GM13976 (cell line): ENCODE results near the gene PYGB.

ENCODE experiments used
- DNase-seq: peaks from one replicate; pipeline ENCODE4 v3.0.0; 2012; ENCODE audit warnings: low spot score
- CTCF ChIP-seq: IDR thresholded peaks from 2 replicates; pipeline ENCODE4 v1.5.1; 2012; ENCODE audit warnings: borderline replicate concordance, mild to moderate bottlenecking; ENCODE audit not compliant: insufficient read depth; ENCODE audit errors: extremely low read depth, missing control alignments, control extremely low read depth
- in situ Hi-C: fragments of 300-500 bp; cut with MboI; formaldehyde crosslinking; loops from one replicate; pipeline ENCODE4 v1.12.0; 2022; ENCODE audit warnings: low sequenced_read_pairs, mixed read lengths, inconsistent platforms; ENCODE audit not compliant: unreplicated experiment

The PYGB gene

GRCh38 chr20:25214819-25215218, 33.1 kb upstream of the PYGB start:
- DNase-seq: no peak
- TF ChIP-seq CTCF: no peak
- in situ Hi-C loops: no loop called here

- TF ChIP-seq CTCF: no peak
- in situ Hi-C loops: no loop called here
- no peak for DNase-seq
Measured at GRCh38 chr20:25215521-25215920, 32.4 kb upstream of the PYGB start.

DNA sequence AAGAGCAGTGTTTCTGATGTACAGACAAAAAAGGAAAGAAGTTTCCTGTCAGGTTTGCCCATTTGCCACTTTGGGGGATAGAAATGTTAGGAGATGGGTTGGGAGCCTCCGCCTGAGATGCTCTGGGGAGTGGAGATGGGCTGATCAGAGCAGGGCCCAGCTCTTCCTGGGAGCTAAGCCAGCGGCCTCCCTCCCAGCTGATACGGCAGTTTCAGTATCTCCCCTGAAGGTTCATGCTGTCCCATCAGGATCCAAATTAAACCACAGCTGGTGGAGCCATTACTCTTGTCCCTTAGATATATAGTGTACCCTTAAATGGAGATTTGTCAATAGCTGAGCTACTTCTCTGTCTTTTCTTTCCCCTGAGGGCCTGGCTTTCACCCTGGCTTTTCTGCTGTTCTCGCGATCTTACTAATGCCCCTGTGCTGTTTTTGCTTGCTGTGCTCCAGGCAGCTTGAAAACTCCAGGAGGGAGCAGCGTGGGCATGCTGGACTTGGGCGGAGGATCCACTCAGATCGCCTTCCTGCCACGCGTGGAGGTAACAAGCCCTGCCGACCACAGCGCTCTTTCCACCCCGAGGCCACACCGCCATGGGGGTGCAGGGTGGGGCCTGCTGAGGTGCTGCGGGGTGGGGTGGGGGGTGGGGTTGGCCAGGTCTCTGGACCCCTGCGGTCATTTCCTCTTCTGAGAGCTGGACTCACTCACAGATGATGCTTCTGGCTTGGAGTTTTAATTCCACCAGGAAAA, 31.5 kb upstream of the PYGB start:
- in situ Hi-C loops: no loop called here
- no peak for DNase-seq
- no peak for TF ChIP-seq CTCF

DNA sequence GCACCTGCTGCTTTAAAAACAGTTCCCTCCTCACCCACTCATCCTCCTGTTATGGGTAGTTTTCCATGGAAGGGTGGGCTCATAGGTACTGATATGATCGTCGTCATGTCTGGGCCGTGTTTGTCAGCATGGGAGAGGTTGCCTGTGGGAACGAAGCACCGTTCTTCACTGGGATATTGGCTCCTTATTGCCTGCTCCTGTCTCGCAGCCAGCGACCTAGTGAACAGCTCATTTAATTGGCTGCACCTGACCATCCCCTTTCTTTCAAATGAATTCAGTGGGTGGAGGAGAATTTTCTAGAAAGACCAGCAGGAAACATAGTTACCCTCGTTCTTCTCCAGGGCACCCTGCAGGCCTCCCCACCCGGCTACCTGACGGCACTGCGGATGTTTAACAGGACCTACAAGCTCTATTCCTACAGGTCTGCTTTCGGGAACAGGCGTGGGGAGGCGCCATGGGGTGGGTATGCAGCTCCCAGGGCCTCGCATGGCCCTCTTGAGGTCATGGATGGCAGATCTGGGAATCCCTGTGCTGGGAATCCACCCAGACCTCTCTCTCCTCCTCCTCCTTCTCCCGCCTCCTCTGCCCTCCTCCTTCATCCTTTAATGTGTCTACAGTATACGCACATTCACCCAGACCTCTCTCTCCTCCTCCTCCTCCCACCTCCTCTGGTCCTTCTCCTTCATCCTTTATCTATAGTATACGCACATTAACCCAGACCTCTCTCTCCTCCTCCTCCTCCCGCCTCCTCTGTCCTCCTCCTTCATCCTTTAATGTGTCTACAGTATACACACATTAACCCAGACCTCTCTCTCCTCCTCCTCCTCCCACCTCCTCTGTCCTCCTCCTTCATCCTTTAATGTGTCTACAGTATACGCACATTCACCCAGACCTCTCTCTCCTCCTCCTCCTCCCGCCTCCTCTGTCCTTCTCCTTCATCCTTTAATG, 30.4 kb upstream of the PYGB start:
- in situ Hi-C loops: no loop called here
- no peak for TF ChIP-seq CTCF
- no peak for DNase-seq

GRCh38 chr20:25218109-25218486, 29.8 kb upstream of the PYGB start:
- DNase-seq: no peak
- in situ Hi-C loops: no loop called here
- no peak for TF ChIP-seq CTCF

- in situ Hi-C loops: no loop called here
- no peak for DNase-seq
- no peak for TF ChIP-seq CTCF
Measured at GRCh38 chr20:25218492-25218891, 29.4 kb upstream of the PYGB start.
